Testis (tissue), 2 donors: ENCODE data around the gene PGM1.

ENCODE experiments used
- CTCF ChIP-seq, 3 experiments: fragments of 450-650 bp in 2 of 3; fragments of 200-600 bp in 1 of 3; sonication (generic) in 1 of 3; IDR thresholded peaks; one replicate each; pipeline ENCODE4 v1.5.1; 2016 to 2019; ENCODE audit warnings: antibody characterized with exemption in 3 of 3, mild to moderate bottlenecking in 2 of 3, moderate library complexity in 1 of 3
- POLR2A ChIP-seq: fragments of 450-650 bp; IDR thresholded peaks from one replicate; pipeline ENCODE4 v1.6.1; 2017; ENCODE audit warnings: antibody characterized with exemption, mild to moderate bottlenecking, moderate library complexity

- TF ChIP-seq CTCF (IDR thresholded peaks at IDR 0.05) = no peak
- no peak for TF ChIP-seq POLR2A
Measured at GRCh38 chr1:63601061-63601460, 7.8 kb downstream of the PGM1 start.
